ENCODE measurements around the gene KIAA1217.

DNA sequence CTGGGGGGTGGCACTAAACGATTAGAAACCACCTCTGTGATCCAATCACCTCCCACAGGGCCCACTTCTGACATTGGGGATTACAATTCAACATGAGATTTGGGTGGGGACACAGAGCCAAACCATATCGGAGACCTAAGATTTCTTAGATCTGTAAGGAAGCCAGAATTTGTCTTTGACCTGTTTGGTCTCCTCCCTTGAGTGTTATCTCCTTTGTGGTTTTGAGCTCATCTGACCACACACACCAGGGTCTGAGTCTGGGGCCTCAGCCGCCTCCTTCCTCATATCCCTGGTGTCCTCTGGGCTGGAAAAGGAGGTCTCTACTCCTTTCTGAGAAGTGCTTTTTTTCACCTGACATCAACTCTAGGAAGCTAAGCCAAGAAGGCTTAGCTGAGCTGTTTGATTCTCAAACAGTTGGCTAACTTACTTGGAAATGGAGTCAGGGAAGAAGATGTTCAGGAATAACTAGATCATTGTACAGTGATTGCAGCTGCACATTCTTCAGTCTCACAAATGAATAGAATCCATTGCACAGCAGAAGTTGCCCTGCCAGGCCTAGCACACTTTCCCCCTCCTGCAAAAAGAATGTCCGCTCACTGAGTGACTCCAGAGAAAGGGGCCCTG, 347.3 kb downstream of the KIAA1217 start:
- TF ChIP-seq ZNF121 (CRISPR knock-in tag; conservative IDR thresholded peaks at IDR 0.05) (no peak), BRCA1 (IDR thresholded peaks at IDR 0.05) (no peak), BRCA1 (CRISPR knock-in tag; IDR thresholded peaks at IDR 0.05) (no peak), NFE2L1 (tag; IDR thresholded peaks at IDR 0.05; ENCODE audit: borderline replicate concordance, low read depth) (no peak), ATF2 (CRISPR knock-in tag; IDR thresholded peaks at IDR 0.05) (no peak), KAT2B (IDR thresholded peaks at IDR 0.05; ENCODE audit: low read depth, low read length) (no peak)
